Measurements from ENCODE around the gene FAM234B. TPM values are rescaled to one million over a fixed set of nuclear protein-coding genes. Genes with fewer than 3 reads are reported as not detected.

Gene FAM234B
- total RNA-seq, 4 donors from 2014 or later = 4.7 to 6.5 (median 5.5) TPM

- no peaks in the 10 kb centered on the region for H3K4me1 ChIP-seq
- no peaks in the 10 kb centered on the region for H3K9me3 ChIP-seq
- 90 to 95% methylated on average over 2 of the region's 2 CpGs for WGBS, 2 donors (ENCODE audit: low coverage in 1 of 2)
- no peak for ATAC-seq
- peaks cover 0 to 58% of the 10 kb centered on the region in 2 donors for H3K36me3 ChIP-seq
- H3K27me3 ChIP-seq = no peaks in the 10 kb centered on the region
- no peak overlapping the region for H3K4me3 ChIP-seq
- TF ChIP-seq EP300 (IDR thresholded peaks at IDR 0.05) (no peak), CTCF (IDR thresholded peaks at IDR 0.05) (no peak), POLR2A (IDR thresholded peaks at IDR 0.05) (no peak), POLR2AphosphoS5 (IDR thresholded peaks at IDR 0.05) (no peak)
- no peak overlapping the region for H3K27ac ChIP-seq
Observed at GRCh38 chr12:13060581-13060980, 16.4 kb downstream of the FAM234B start.

GRCh38 chr12:13061377-13061776, 17.2 kb downstream of the FAM234B start:
- Histone ChIP-seq H3K27me3 (no peaks in the 10 kb centered on the region), H3K9me3 (no peaks in the 10 kb centered on the region), H3K36me3 (peaks cover 0 to 52% of the 10 kb centered on the region in 2 donors), H3K27ac (no peak overlapping the region), H3K4me3 (no peak overlapping the region), H3K4me1 (no peaks in the 10 kb centered on the region)
- TF ChIP-seq EP300 (IDR thresholded peaks at IDR 0.05) = no peak
- no peak for TF ChIP-seq CTCF (IDR thresholded peaks at IDR 0.05)
- no peak for TF ChIP-seq POLR2AphosphoS5 (IDR thresholded peaks at IDR 0.05)
- TF ChIP-seq POLR2A (IDR thresholded peaks at IDR 0.05) = no peak
- no peak for ATAC-seq
- WGBS, 2 donors (ENCODE audit: low coverage in 1 of 2) = 78 to 94% methylated on average over 3 to 4 of the region's 5 CpGs

GRCh38 chr12:13062669-13063068, 18.5 kb downstream of the FAM234B start:
- WGBS, 2 donors (ENCODE audit: low coverage in 1 of 2) = 90 to 100% methylated on average over 3 to 5 of the region's 5 CpGs
- no peaks in the 10 kb centered on the region for H3K9me3 ChIP-seq
- no peaks in the 10 kb centered on the region for H3K4me1 ChIP-seq
- no peak for ATAC-seq
- TF ChIP-seq CTCF (IDR thresholded peaks at IDR 0.05) = no peak
- no peak for TF ChIP-seq POLR2AphosphoS5 (IDR thresholded peaks at IDR 0.05)
- TF ChIP-seq POLR2A (IDR thresholded peaks at IDR 0.05) = no peak
- H3K27me3 ChIP-seq = no peaks in the 10 kb centered on the region
- H3K4me3 ChIP-seq = no peak overlapping the region
- H3K27ac ChIP-seq = no peak overlapping the region
- peaks cover 0 to 62% of the 10 kb centered on the region in 2 donors for H3K36me3 ChIP-seq

- peaks cover 0 to 68% of the 10 kb centered on the region in 2 donors for H3K36me3 ChIP-seq
- no peak for TF ChIP-seq CTCF (IDR thresholded peaks at IDR 0.05)
- TF ChIP-seq EP300 (IDR thresholded peaks at IDR 0.05) = no peak
- no peak for TF ChIP-seq POLR2AphosphoS5 (IDR thresholded peaks at IDR 0.05)
- no peak for TF ChIP-seq POLR2A (IDR thresholded peaks at IDR 0.05)
- 17% methylated on average over 2 of the region's 2 CpGs; no CpG with 5 or more reads in 1 of the 2 donors for whole genome bisulfite sequencing, 2 donors (ENCODE audit: low coverage in 1 of 2)
- H3K27ac ChIP-seq = no peak overlapping the region
- no peak for ATAC-seq
- H3K27me3 ChIP-seq = no peaks in the 10 kb centered on the region
- no peak overlapping the region for H3K4me3 ChIP-seq
- no peaks in the 10 kb centered on the region for H3K9me3 ChIP-seq
- H3K4me1 ChIP-seq = no peaks in the 10 kb centered on the region
Observed at GRCh38 chr12:13066014-13066413, 21.8 kb downstream of the FAM234B start.

GRCh38 chr12:13066459-13066858, 22.3 kb downstream of the FAM234B start:
- Histone ChIP-seq H3K36me3 (peaks cover 0 to 68% of the 10 kb centered on the region in 2 donors), H3K4me3 (no peak overlapping the region), H3K9me3 (no peaks in the 10 kb centered on the region), H3K4me1 (no peaks in the 10 kb centered on the region), H3K27me3 (no peaks in the 10 kb centered on the region), H3K27ac (no peak overlapping the region)
- WGBS, 2 donors (ENCODE audit: low coverage in 1 of 2) = 100% methylated on average over 1 to 2 of the region's 7 CpGs
- TF ChIP-seq CTCF (IDR thresholded peaks at IDR 0.05) = no peak
- TF ChIP-seq POLR2AphosphoS5 (IDR thresholded peaks at IDR 0.05) = no peak
- TF ChIP-seq EP300 (IDR thresholded peaks at IDR 0.05) = no peak
- no peak for TF ChIP-seq POLR2A (IDR thresholded peaks at IDR 0.05)
- no peak for ATAC-seq

Data from gastroesophageal sphincter (tissue), 4 donors.